SKM-1 (cell line): ENCODE measurements around the gene ZMPSTE24.
"Not testable (repeated sequence)": the region's sequence is repeated elsewhere in the genome, so short reads cannot be mapped to it uniquely, and the experiment has no call there.

ENCODE experiments used
- DNase-seq: peaks from one replicate; lab custom pipeline; 2025; ENCODE audit not compliant: unreplicated experiment; lab: John Stamatoyannopoulos, UW

Gene ZMPSTE24

GRCh38 chr1:40316595-40317393, 58.8 kb downstream of the ZMPSTE24 start, which contains the start of gene COL9A2:
Gene COL9A2, minus strand, starts transcription at chr1:40317286. Its CDS starts 89 bp downstream, at chr1:40317197.
- DNase-seq, result no peak

- DNase-seq, result no peak
Observed at GRCh38 chr1:40317394-40318074, 59.5 kb downstream of the ZMPSTE24 start.

GRCh38 chr1:40318476-40318875, 60.4 kb downstream of the ZMPSTE24 start:
- no peak for DNase-seq

GRCh38 chr1:40318970-40319621, 61.1 kb downstream of the ZMPSTE24 start:
- no peak for DNase-seq

- not testable (repeated sequence) for DNase-seq
Observed at GRCh38 chr1:40331403-40331802, 73.4 kb downstream of the ZMPSTE24 start.

GRCh38 chr1:40332695-40333094, 74.7 kb downstream of the ZMPSTE24 start:
- no peak for DNase-seq

GRCh38 chr1:40337443-40337842, 79.4 kb downstream of the ZMPSTE24 start:
- DNase-seq, result no peak

- peak; percentile 54 for DNase-seq
Observed at GRCh38 chr1:40338745-40339419, 80.8 kb downstream of the ZMPSTE24 start.

- no peak for DNase-seq
Observed at GRCh38 chr1:40339420-40340323, 81.6 kb downstream of the ZMPSTE24 start.

- no peak for DNase-seq
Observed at GRCh38 chr1:40341491-40342380, 83.7 kb downstream of the ZMPSTE24 start.

GRCh38 chr1:40342381-40342717, 84.3 kb downstream of the ZMPSTE24 start:
- DNase-seq, result not testable (repeated sequence)
